ENCODE data around the gene CLEC1A.

DNA sequence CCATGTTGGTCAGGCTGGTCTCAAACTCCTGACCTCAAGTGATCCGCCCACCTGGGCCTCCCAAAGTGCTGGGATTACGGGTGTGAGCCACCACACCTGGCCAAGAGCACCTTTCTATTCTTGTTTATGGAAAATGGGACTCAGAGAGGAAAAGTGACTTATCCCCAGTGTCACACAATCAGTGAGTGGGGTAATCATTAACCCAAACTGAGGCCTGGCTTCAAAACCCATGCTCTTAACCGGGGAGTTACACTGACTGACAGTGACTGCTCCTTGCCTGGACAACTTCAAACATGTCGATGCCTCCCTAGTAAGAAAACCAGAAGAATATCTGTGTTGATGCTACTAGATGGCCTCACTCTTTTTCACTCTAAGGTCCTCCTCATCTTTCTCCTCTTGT is 23.9 kb upstream of the CLEC1A start:
- no peak for TF ChIP-seq ZFP82 (CRISPR knock-in tag; IDR thresholded peaks at IDR 0.05; ENCODE audit: borderline replicate concordance)
- TF ChIP-seq ZFP41 (CRISPR knock-in tag; IDR thresholded peaks at IDR 0.05; ENCODE audit: borderline replicate concordance) = no peak
- no peak for TF ChIP-seq ZBTB2 (CRISPR knock-in tag; IDR thresholded peaks at IDR 0.05; ENCODE audit: low read depth)
- no peak for TF ChIP-seq HNF4A (CRISPR knock-in tag; IDR thresholded peaks at IDR 0.05)
- TF ChIP-seq TP53 (CRISPR knock-in tag; conservative IDR thresholded peaks at IDR 0.05) = no peak
- no peak for TF ChIP-seq ZNF121 (CRISPR knock-in tag; IDR thresholded peaks at IDR 0.05)
- TF ChIP-seq SIN3A (IDR thresholded peaks at IDR 0.05; ENCODE audit: borderline replicate concordance, low read depth, low read length) = no peak
